Lung (tissue), 12 donors: ENCODE measurements around the gene ELAVL4. TPM values are rescaled to one million over a fixed set of nuclear protein-coding genes. Genes with fewer than 3 reads are reported as not detected.

Source experiments
- ATAC-seq: fragments of 200-7000 bp; cut with Tn5 transposase; one replicate; pipeline ENCODE4 v1.9.1; 2020; ENCODE audit warnings: moderate number of reproducible peaks; ENCODE audit not compliant: insufficient read depth, low FRiP score
- DNase-seq, 3 donors: peaks; one replicate each; pipeline ENCODE4 v3.0.0-alpha.2; 2013 to 2017
- H3K27ac ChIP-seq, 2 donors: one replicate each; pipeline ENCODE4 v1.5.1; 2013; ENCODE audit warnings: mild to moderate bottlenecking in 2 of 2, moderate library complexity in 2 of 2, control low read depth in 1 of 2, inconsistent platforms in 1 of 2, low read depth in 1 of 2, low read length in 1 of 2
- H3K27me3 ChIP-seq, 3 donors: one replicate each; pipeline ENCODE4 v1.5.1; 2013; ENCODE audit warnings: low read length in 2 of 3; ENCODE audit not compliant: control insufficient read depth in 3 of 3, insufficient read depth in 3 of 3
- H3K36me3 ChIP-seq, 4 donors: one replicate each; pipeline ENCODE4 v1.5.1; 2013; ENCODE audit warnings: low read length in 4 of 4, mild to moderate bottlenecking in 1 of 4, moderate library complexity in 1 of 4; ENCODE audit not compliant: control insufficient read depth in 4 of 4, insufficient read depth in 4 of 4
- H3K4me1 ChIP-seq, 5 donors: one replicate each; pipeline ENCODE4 v1.5.1; 2013; ENCODE audit warnings: low read length in 5 of 5, mild to moderate bottlenecking in 2 of 5, moderate library complexity in 1 of 5; ENCODE audit not compliant: control insufficient read depth in 5 of 5, insufficient read depth in 5 of 5
- H3K4me3 ChIP-seq: one replicate; pipeline ENCODE4 v1.5.1; 2013; ENCODE audit warnings: mild to moderate bottlenecking, control low read depth, moderate library complexity
- H3K9ac ChIP-seq, 2 donors: one replicate each; pipeline ENCODE4 v1.5.1; 2013; ENCODE audit warnings: low read length in 2 of 2, control low read depth in 1 of 2; ENCODE audit not compliant: insufficient read depth in 1 of 2
- H3K9me3 ChIP-seq, 4 donors: one replicate each; pipeline ENCODE4 v1.5.1; 2013; ENCODE audit warnings: low read length in 3 of 4, mild to moderate bottlenecking in 1 of 4, moderate library complexity in 1 of 4; ENCODE audit not compliant: control insufficient read depth in 4 of 4, insufficient read depth in 3 of 4
- CTCF ChIP-seq: IDR thresholded peaks from 2 replicates; pipeline ENCODE4 v1.5.1; 2012; ENCODE audit warnings: mild to moderate bottlenecking; ENCODE audit errors: control extremely low read depth, extremely low read depth
- WGBS, 2 donors: extraction: QIAGEN DNeasy Blood & Tissue Kit; methylation state at CpG; one replicate each; pipeline ENCODE4 v1.1.7; 2013; 5-methylcytosine and 5-hydroxymethylcytosine counted together
- polyA plus RNA-seq, 2 donors: library from polyadenylated mRNA; stranded (reverse); fragments of 200-250 nt; gene quantifications; one replicate each; pipeline ENCODE4 v1.2.1, GENCODE V29; 2013
- total RNA-seq, 2 donors: library from RNA; depleted of rRNA in 1 of 2; stranded (reverse); fragments of >200 nt in 1 of 2; gene quantifications; one replicate each; pipeline ENCODE4 v1.2.1, GENCODE V29; 2014 to 2021
- donor health status: control.
- donor health status: control.
- donor health status: Bipolar disorder and iron deficiency.
- donor health status: healthy.
- donor health status: DM: yes; HTN: yes; CAD: no.

ELAVL4 gene
- total and polyA plus RNA-seq, 4 donors, result 0.03 to 0.74 (median 0.30) TPM

- Histone ChIP-seq H3K9me3 (peaks cover 0 to 6% (median 0%) of the 10 kb centered on the region in 4 donors), H3K27ac (no peak overlapping the region), H3K36me3 (no peaks in the 10 kb centered on the region), H3K4me3 (no peak overlapping the region), H3K4me1 (no peaks in the 10 kb centered on the region), H3K27me3 (no peaks in the 10 kb centered on the region), H3K9ac (no peak overlapping the region)
- DNase-seq, result no peak
- ATAC-seq, result no peak
- no peak for TF ChIP-seq CTCF
- WGBS, 2 donors, result 60 to 71% methylated on average over 2 of the region's 2 CpGs
Observed at GRCh38 chr1:50252196-50252595, 143.5 kb downstream of the ELAVL4 start.

Other genes starting within 250 kb of the ELAVL4 start
- gene AGBL4, start 85.0 kb upstream of the ELAVL4 start, total RNA-seq, result 1 to 10 TPM; 4.9 to 7.5 TPM
- under 1 TPM; 0.24 to 0.26 TPM for gene AGBL4, start 85.0 kb upstream of the ELAVL4 start, polyA plus RNA-seq